Fibroblast of mammary gland (primary cell): ENCODE results near the gene ZNF70.

Experiments
- DNase-seq: peaks from one replicate; pipeline ENCODE4 v3.0.0-alpha.2; 2010; ENCODE audit warnings: low read depth
- H3K4me3 ChIP-seq: 2 replicates; pipeline ENCODE4 v1.5.1; 2011; ENCODE audit warnings: low read depth, mild to moderate bottlenecking, low read length, moderate library complexity; ENCODE audit not compliant: control insufficient read depth
- TF ChIP-seq, protein P1 (sequence below): conservative IDR thresholded peaks from 2 replicates; pipeline ENCODE4 v1.5.1; 2011; ENCODE audit warnings: low read depth, low read length, inconsistent platforms; ENCODE audit not compliant: control insufficient read depth, insufficient read depth

The ZNF70 gene

DNA sequence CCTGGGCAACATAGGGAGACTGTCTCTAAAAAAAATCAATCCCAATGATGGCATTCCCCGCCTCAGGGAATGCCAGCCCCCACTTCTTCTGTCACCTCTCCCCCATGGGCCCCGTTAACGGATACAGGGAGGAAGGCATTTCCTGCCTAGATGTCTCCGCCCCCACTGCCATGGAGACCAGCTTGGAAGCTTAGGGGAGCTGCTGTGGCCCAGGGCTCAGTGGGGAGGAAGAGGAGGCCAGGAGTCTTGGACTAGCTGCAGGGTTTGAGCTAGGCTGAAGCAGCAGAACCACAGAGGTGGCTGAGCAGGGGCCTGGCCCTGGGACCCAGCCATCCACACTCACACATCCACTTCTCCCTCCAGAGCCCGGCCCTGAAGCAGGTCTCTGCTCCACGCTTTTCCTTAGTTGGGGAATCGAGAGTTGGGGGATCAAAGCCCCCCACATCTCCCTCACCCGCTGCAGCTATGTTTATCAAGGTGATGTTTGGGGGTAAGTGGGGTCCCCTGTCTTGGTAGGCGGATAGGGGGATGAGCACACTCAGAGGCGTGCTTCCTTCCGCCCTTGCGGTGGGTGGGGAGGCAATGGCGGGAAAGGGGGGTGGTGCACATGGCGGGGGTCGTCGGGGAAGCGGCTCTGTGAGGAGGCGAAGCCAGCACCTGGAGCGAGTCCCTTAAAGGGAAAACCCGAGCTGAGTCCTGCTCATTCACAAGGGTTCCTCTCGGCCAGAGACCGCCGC is 12.1 kb upstream of the ZNF70 start, which contains the start of gene C22orf15:
TSS of gene C22orf15 (plus strand) at position 149 of the 737 bp plus-strand sequence. CDS start at position 466, 317 bp downstream.
- H3K4me3 ChIP-seq: no peak within 1 kb of the TSS
- DNase-seq: no peak
- TF ChIP-seq, protein P1, sequence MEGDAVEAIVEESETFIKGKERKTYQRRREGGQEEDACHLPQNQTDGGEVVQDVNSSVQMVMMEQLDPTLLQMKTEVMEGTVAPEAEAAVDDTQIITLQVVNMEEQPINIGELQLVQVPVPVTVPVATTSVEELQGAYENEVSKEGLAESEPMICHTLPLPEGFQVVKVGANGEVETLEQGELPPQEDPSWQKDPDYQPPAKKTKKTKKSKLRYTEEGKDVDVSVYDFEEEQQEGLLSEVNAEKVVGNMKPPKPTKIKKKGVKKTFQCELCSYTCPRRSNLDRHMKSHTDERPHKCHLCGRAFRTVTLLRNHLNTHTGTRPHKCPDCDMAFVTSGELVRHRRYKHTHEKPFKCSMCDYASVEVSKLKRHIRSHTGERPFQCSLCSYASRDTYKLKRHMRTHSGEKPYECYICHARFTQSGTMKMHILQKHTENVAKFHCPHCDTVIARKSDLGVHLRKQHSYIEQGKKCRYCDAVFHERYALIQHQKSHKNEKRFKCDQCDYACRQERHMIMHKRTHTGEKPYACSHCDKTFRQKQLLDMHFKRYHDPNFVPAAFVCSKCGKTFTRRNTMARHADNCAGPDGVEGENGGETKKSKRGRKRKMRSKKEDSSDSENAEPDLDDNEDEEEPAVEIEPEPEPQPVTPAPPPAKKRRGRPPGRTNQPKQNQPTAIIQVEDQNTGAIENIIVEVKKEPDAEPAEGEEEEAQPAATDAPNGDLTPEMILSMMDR: no peak

DNA sequence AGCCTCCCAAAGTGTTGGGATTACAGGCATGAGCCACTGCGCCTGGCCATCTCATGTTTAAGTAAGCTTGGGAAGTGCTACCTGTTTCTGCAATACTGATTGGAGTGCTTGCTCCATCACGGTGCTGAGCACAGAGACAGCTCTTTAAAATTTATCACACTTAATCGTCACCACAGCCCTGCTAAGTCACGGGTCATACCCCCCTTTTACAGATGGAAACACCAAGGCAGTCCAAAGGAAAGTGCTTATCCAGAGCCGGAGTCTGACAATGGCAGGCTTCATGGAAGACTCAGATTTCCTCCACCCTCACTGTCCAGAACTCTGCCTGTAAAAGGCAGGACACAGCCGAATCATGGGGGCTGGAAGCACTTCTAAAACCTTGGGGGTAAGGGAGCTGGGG is 9.1 kb upstream of the ZNF70 start:
- DNase-seq: no peak
- TF ChIP-seq, protein P1: no peak

DNA sequence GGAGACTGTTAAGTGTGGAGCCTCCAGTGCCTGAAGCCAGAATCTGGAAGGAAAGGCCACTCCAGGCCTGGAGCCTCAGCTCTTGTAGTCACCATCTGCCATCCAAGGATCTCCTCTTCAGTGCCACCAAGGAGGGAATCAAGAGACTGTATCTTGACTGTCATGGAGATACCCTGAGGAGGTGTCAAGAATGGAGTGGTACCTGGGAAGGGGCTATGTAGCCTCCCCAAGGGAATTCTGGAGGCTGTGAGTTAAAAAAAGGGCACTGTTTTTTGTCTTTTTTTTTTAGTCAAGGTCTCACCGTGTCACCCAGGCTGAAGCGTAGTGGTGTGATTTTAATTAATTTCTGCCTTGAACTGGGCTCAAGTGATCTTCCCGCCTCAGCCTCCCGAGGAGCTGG is 8.7 kb upstream of the ZNF70 start:
- TF ChIP-seq, protein P1: no peak
- DNase-seq: no peak
- no peak overlapping the region for H3K4me3 ChIP-seq

More for the DNA sequence above, 9.1 kb upstream of the ZNF70 start:
- H3K4me3 ChIP-seq: no peak overlapping the region

DNA sequence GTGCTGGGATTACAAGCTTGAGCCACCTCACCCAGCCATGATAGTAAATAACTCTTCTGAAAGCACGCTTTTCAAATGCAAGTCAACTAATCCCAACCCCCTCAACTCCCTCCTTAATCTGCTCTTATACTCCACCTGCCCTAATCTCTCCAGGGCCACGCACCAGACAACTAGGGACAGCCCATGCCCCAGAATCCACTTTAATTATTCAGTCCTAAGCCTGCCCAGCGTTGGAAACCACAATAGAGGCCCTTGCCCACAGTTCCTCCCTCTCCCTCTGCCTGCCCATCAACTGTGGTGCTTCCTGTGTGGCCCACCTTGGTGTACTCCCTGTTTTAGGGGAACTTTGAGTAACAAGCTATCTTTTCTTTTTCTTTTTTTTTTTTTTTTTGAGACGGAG is 6.0 kb upstream of the ZNF70 start:
- no peak for DNase-seq
- H3K4me3 ChIP-seq: no peak overlapping the region
- TF ChIP-seq, protein P1: no peak

DNA sequence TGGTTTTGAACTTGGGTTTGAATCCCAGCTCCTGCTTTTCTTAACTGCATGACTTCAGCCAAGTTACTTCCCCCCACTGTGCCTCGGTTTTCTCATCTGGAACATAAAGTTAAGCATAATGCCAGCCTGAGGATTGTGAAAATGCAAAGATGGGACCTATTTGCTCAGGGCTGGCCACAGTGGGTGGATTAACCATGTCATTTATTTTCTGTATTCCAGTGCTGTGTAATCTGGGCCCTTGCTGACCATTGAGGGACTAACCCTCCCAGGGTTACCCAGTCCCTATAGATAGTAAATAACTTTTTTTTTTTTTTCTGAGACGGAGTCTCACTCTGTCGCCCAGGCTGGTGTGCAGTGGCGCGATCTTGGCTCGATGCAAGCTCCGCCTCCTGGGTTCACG is 4.8 kb upstream of the ZNF70 start:
- TF ChIP-seq, protein P1: no peak
- DNase-seq: no peak
- no peak overlapping the region for H3K4me3 ChIP-seq

DNA sequence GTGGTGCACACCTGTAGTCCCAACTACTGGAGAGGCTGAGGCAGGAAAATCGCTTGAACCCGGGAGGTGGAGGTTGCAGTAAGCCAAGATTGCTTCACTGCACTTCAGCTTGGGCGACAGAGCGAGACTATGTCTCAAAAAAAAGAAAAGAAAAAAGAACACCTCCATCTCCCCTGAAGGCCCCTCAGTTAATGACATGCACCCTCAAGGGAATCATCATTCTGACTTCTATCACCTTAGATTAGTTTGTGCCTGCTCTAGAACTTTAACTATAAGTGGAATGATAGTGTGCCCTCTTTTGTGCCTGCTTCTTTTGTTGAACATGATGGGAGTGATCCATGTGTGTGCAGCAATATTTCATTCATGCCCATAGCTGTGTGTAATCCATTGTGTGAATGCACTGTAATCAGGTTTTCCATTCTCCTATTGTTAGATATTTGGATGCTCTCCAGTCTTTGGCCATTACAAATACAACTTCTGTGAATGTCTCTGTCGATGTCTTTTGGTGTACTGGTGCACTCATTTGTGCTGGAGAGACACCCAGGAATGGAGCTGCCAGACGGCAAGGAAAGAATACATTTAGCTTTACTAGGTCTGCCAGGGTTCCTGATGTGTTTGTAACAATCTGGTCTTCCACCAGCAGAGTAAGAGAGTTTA is 4.2 kb upstream of the ZNF70 start:
- TF ChIP-seq, protein P1: no peak
- DNase-seq: no peak
- H3K4me3 ChIP-seq: no peak overlapping the region
